K562 (cell line): ENCODE data around the gene SLC6A13. TPM values are rescaled to one million over a fixed set of nuclear protein-coding genes. Genes with fewer than 3 reads are reported as not detected.

Experiments used
- ATAC-seq: fragments of 200-7000 bp; cut with Tn5 transposase; 3 replicates; pipeline ENCODE4 v1.9.1; 2020; ENCODE audit warnings: moderate library complexity
- BruUV-seq: library from RNA; stranded (reverse); fragments of 400-500 nt; replicated peaks from 2 replicates; lab custom pipeline; 2021; lab: Mats Ljungman, UMichigan
- CTCF ChIA-PET: fragments of 300-600 bp; formaldehyde crosslinking; extraction: SDS; loops from one replicate; lab custom pipeline; 2021; ENCODE audit warnings: low intra/inter-chr PET ratio; lab: Yijun Ruan, JAX
- POLR2A ChIA-PET: fragments of 300-600, 350-650 bp; sonication (Branson Sonifier 250); formaldehyde crosslinking; extraction: SDS; loops from one replicate; lab custom pipeline; 2021; ENCODE audit warnings: antibody characterized with exemption, inconsistent platforms; lab: Yijun Ruan, JAX
- DNase-seq, 4 experiments: peaks; one replicate each; pipeline versions ENCODE4 v3.0.0 to v3.0.0-alpha.2; 2011 to 2018; ENCODE audit warnings: low spot score in 3 of 4, mixed read lengths in 3 of 4; ENCODE audit errors: extremely low read depth in 1 of 4
- FAIRE-seq: peaks from 2 replicates; lab custom pipeline; 2011; peaks lifted over from hg19 to GRCh38; lab: Jason Lieb, UNC
- H2AFZ ChIP-seq: 2 replicates; pipeline ENCODE4 v1.6.0; 2011; ENCODE audit warnings: low read depth, low read length, control low read depth, inconsistent platforms
- H3K27ac ChIP-seq: fragments of 200-600 bp; 3 replicates; pipeline ENCODE4 v1.8.0; 2011; ENCODE audit warnings: low read depth, mild to moderate bottlenecking, control low read depth, inconsistent platforms, low read length, moderate library complexity, mixed read lengths; ENCODE audit errors: extremely low read depth
- H3K27me3 ChIP-seq, 2 experiments: fragments of 300-600 bp in 1 of 2; 2 replicates in 1 of 2; 3 replicates in 1 of 2; pipeline versions ENCODE4 v1.6.0 to v1.8.0; 2011; ENCODE audit warnings: inconsistent platforms in 2 of 2, low read length in 2 of 2, mild to moderate bottlenecking in 1 of 2, mixed read lengths in 1 of 2, moderate library complexity in 1 of 2; ENCODE audit not compliant: control insufficient read depth in 2 of 2, insufficient read depth in 2 of 2
- H3K36me3 ChIP-seq: fragments of 300-600 bp; 3 replicates; pipeline ENCODE4 v1.8.0; 2011; ENCODE audit warnings: mild to moderate bottlenecking, low read length, inconsistent platforms; ENCODE audit not compliant: control insufficient read depth, insufficient read depth
- H3K4me1 ChIP-seq, 2 experiments: fragments of 200-600 bp in 1 of 2; replicated peaks in 1 of 2; 2 replicates in 1 of 2; 3 replicates in 1 of 2; pipeline versions ENCODE4 v1.5.1 to v1.8.0; 2011; ENCODE audit warnings: inconsistent platforms in 2 of 2, low read length in 2 of 2, mild to moderate bottlenecking in 1 of 2, mixed read lengths in 1 of 2, moderate library complexity in 1 of 2; ENCODE audit not compliant: control insufficient read depth in 2 of 2, insufficient read depth in 2 of 2
- H3K4me2 ChIP-seq: 2 replicates; pipeline ENCODE4 v1.6.1; 2011; ENCODE audit warnings: low read length, control low read depth, inconsistent platforms, mixed read lengths; ENCODE audit not compliant: insufficient read depth
- H3K4me3 ChIP-seq: fragments of 200-600 bp; sonication (generic), shearing (Covaris generic); 2 replicates; pipeline ENCODE4 v1.5.1; 2016; ENCODE audit warnings: control low read depth, inconsistent platforms
- H3K79me2 ChIP-seq: fragments of 200-600 bp; 3 replicates; pipeline ENCODE4 v1.8.0; 2011; ENCODE audit warnings: low read length, inconsistent platforms; ENCODE audit not compliant: control insufficient read depth, insufficient read depth
- H3K9ac ChIP-seq, 2 experiments: 2 replicates each; pipeline versions ENCODE4 v1.6.0 to v1.6.1; 2011; ENCODE audit warnings: low read depth in 2 of 2, low read length in 2 of 2, control low read depth in 1 of 2, inconsistent platforms in 1 of 2, mild to moderate bottlenecking in 1 of 2, mixed read lengths in 1 of 2; ENCODE audit not compliant: insufficient read depth in 1 of 2
- H3K9me1 ChIP-seq: one replicate; pipeline ENCODE4 v1.6.0; 2011; ENCODE audit warnings: inconsistent platforms, mild to moderate bottlenecking, low read length, moderate library complexity; ENCODE audit not compliant: control insufficient read depth, insufficient read depth
- H3K9me3 ChIP-seq: replicated peaks from 2 replicates; pipeline ENCODE4 v1.5.1; 2011; ENCODE audit warnings: low read depth, low read length, inconsistent platforms; ENCODE audit not compliant: control insufficient read depth, insufficient read depth
- H4K20me1 ChIP-seq: replicated peaks from 2 replicates; pipeline ENCODE4 v1.6.1; 2011; ENCODE audit warnings: low read length, inconsistent platforms, mixed read lengths; ENCODE audit not compliant: control insufficient read depth, insufficient read depth
- BDP1 ChIP-seq: IDR thresholded peaks from 3 replicates; pipeline ENCODE4 v1.6.1; 2011; ENCODE audit not compliant: insufficient read length, insufficient read depth
- FOXK2 ChIP-seq, 2 experiments: fragments of 450-650 bp; IDR thresholded peaks in 1 of 2; conservative IDR thresholded peaks in 1 of 2; 2 replicates each; pipeline ENCODE4 v1.6.1; 2016; ENCODE audit warnings: low read depth in 2 of 2, mild to moderate bottlenecking in 1 of 2
- NR2F6 ChIP-seq: fragments of 450-650 bp; formaldehyde crosslinking; IDR thresholded peaks from 2 replicates; pipeline ENCODE4 v1.4.0; 2020; ENCODE audit warnings: mild to moderate bottlenecking
- NR4A1 ChIP-seq, 2 experiments: fragments of 250-450 bp in 1 of 2; fragments of 450-650 bp in 1 of 2; sonication (Bioruptor Pico) in 1 of 2; IDR thresholded peaks; 2 replicates each; pipeline versions ENCODE4 v1.4.0 to v1.6.1; 2016 to 2020; ENCODE audit warnings: mild to moderate bottlenecking in 2 of 2, missing compliant biosample characterization in 1 of 2, missing genetic modification characterization in 1 of 2, moderate library complexity in 1 of 2
- NUFIP1 ChIP-seq: fragments of 450-650 bp; IDR thresholded peaks from 2 replicates; pipeline ENCODE4 v1.6.1; 2018; ENCODE audit not compliant: partially characterized antibody
- PHF8 ChIP-seq: fragments of 200-600 bp; sonication (generic); IDR thresholded peaks from 2 replicates; pipeline ENCODE4 v1.6.1; 2012; ENCODE audit warnings: mixed run types, mild to moderate bottlenecking, inconsistent platforms, low read length, moderate library complexity, borderline replicate concordance
- PPARD ChIP-seq: fragments of 250-450 bp; sonication (Bioruptor Pico); IDR thresholded peaks from 2 replicates; pipeline ENCODE4 v1.8.0; 2022; ENCODE audit warnings: inconsistent platforms, mild to moderate bottlenecking, moderate library complexity
- PTBP1 ChIP-seq: fragments of 200-400 bp; formaldehyde crosslinking; IDR thresholded peaks from 2 replicates; pipeline ENCODE4 v1.6.1; 2017; ENCODE audit warnings: low read depth, low read length
- RAD51 ChIP-seq: fragments of 450-650 bp; IDR thresholded peaks from 2 replicates; pipeline ENCODE4 v1.7.1; 2016; ENCODE audit warnings: low read depth, mild to moderate bottlenecking, borderline replicate concordance
- XRCC4 ChIP-seq: IDR thresholded peaks from one replicate; pipeline ENCODE4 v1.6.1; 2011; ENCODE audit not compliant: insufficient read depth, insufficient read length; ENCODE audit errors: extremely low read depth
- ZBTB7A ChIP-seq: IDR thresholded peaks from 2 replicates; pipeline ENCODE4 v1.6.1; 2011; ENCODE audit warnings: low read depth, mild to moderate bottlenecking, low read length, moderate library complexity, borderline replicate concordance; ENCODE audit not compliant: control insufficient read depth
- ZNF644 ChIP-seq: fragments of 200-800 bp; sonication (Bioruptor generic); IDR thresholded peaks from 2 replicates; pipeline ENCODE4 v1.6.1; 2016; ENCODE audit warnings: low read depth, missing genetic modification characterization, missing compliant biosample characterization
- ZNF699 ChIP-seq: fragments of 250-450 bp; sonication (Bioruptor Pico); IDR thresholded peaks from 2 replicates; pipeline ENCODE4 v1.8.0; 2021; ENCODE audit warnings: mild to moderate bottlenecking, moderate library complexity; ENCODE audit not compliant: insufficient replicate concordance
- ZNF79 ChIP-seq: fragments of 250-450 bp; sonication (Bioruptor Pico); IDR thresholded peaks from 2 replicates; pipeline ENCODE4 v1.4.0; 2020; ENCODE audit warnings: low read depth, mild to moderate bottlenecking, moderate library complexity
- WGBS: fragments of 100-300 bp; shearing (Covaris generic); methylation state at CpG from one replicate; pipeline ENCODE4 v1.1.6; 2016; ENCODE audit warnings: low coverage, mixed read lengths; ENCODE audit not compliant: insufficient coverage; ENCODE audit errors: missing lambda C conversion rate; 5-methylcytosine and 5-hydroxymethylcytosine counted together
- in situ Hi-C: fragments of 300-500 bp; cut with MboI; formaldehyde crosslinking; loops from 4 replicates; pipeline ENCODE4 v1.15.0; 2018; ENCODE audit warnings: inconsistent platforms, mixed read lengths
- intact Hi-C: fragments of 100-400 bp; cut with micrococcal nuclease; formaldehyde crosslinking; loops from 2 replicates; pipeline ENCODE4 v1.14.2; 2022
- polyA plus RNA-seq, 8 experiments: library from polyadenylated mRNA; depleted of rRNA in 4 of 8; stranded (reverse) in 5 of 8; unstranded in 3 of 8; fragments of >200 nt; fragmentation: Nextera tagmentation in 2 of 8; fragmentation: Illumina TruSeq in 1 of 8; extraction: Ambion mirVana in 2 of 8; extraction: Trizol in 1 of 8; gene quantifications; 2 replicates each; pipeline versions ENCODE4 v1.2.1 to v1.2.3, GENCODE V29; 2011 to 2014; ENCODE audit warnings: inconsistent platforms in 1 of 8, missing spikeins in 1 of 8
- total RNA-seq, 7 experiments: library from RNA; depleted of rRNA in 6 of 7; stranded (reverse); fragments of >200 nt in 6 of 7; fragmentation: Illumina TruSeq in 2 of 7; extraction: Trizol in 2 of 7; gene quantifications; 2 replicates each; pipeline versions ENCODE4 v1.2.1 to v1.2.3, GENCODE V29; 2011 to 2021; ENCODE audit warnings: low replicate concordance in 1 of 7
- TF ChIP-seq, protein P1 (sequence below), 2 experiments: fragments of 450-650 bp; conservative IDR thresholded peaks; 2 replicates each; pipeline ENCODE4 v1.6.1; 2017; ENCODE audit warnings: mild to moderate bottlenecking in 2 of 2, moderate library complexity in 2 of 2
- TF ChIP-seq, protein P2 (sequence below): fragments of 250-450 bp; sonication (Bioruptor Pico); IDR thresholded peaks from 2 replicates; pipeline ENCODE4 v1.9.0; 2021; ENCODE audit warnings: mild to moderate bottlenecking, inconsistent platforms

Gene SLC6A13
- total and polyA plus RNA-seq, 9 of the 15 experiments (the other 6 are each of a cell fraction or from before 2014, with no cell fraction given) = 0.06 to 0.33 (median 0.22) TPM; not detected in 4

DNA sequence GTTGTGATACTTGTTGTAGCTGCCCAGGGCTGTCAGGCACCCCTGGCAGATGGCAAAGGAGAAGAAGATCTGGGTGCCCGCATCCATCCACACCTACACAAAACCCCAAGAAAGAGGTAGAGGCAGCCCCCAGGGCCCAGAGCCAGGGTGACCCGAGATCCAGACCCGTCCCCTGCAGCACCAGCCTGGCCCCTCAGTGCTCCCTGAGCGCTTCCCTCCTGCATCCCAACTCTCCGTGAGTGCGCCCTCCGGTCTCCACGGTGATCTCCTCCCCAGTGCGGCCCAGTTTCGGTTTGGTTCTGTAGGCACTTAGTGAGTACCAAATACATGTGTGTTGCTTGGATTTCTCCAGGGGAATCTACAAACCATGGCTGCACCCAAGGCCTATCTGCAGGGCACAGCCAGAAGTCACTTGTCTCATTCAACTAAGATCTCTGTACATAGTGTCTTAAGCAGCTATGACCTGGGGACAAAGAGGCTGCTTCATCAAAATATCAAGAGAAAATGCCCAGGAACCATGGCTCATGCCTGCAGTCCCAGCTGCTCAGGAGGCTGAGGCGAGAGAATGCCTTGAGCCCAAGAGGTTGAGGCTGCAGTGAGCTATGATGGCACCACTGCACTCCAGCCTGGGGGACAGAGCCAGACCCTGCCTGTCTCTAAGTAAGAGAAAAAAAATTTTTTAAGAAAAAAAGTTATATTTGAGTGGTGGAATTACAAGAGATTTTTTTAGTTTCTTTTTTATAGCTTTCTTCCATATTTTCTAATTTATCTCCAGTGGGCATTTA is 64.5 kb downstream of the SLC6A13 start (continued):
- TF ChIP-seq, protein P1, sequence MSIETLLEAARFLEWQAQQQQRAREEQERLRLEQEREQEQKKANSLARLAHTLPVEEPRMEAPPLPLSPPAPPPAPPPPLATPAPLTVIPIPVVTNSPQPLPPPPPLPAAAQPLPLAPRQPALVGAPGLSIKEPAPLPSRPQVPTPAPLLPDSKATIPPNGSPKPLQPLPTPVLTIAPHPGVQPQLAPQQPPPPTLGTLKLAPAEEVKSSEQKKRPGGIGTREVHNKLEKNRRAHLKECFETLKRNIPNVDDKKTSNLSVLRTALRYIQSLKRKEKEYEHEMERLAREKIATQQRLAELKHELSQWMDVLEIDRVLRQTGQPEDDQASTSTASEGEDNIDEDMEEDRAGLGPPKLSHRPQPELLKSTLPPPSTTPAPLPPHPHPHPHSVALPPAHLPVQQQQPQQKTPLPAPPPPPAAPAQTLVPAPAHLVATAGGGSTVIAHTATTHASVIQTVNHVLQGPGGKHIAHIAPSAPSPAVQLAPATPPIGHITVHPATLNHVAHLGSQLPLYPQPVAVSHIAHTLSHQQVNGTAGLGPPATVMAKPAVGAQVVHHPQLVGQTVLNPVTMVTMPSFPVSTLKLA (conservative IDR thresholded peaks at IDR 0.05) = no peak
- no peak for TF ChIP-seq FOXK2 (conservative IDR thresholded peaks at IDR 0.05 in 1 of 2, IDR thresholded peaks at IDR 0.05 in 1 of 2; ENCODE audit: low read depth in 2 of 2)

DNA sequence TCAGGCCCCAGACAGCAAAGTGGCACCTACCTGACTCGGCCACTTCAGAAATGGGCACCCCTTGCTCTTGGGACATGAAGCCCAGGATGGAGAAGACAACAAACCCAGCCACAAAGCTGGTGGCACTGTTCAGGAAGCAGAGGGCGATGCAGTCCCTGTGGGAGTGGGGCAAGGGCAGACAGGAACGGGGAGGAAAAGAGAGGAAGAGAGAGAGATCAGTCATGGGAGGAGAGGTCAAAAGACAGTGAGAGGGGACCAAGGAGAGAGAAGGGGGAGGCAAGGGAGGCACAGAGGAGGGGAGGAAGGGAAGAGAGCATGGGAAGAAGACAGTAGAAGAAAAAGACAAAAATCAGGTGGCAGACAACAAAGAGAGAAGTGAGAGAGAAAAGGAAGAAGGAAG is 65.3 kb downstream of the SLC6A13 start:
- no peaks in the 10 kb centered on the region for H3K36me3 ChIP-seq
- FAIRE-seq = no peak
- no peak overlapping the region for H3K4me3 ChIP-seq
- no TSS peak for BruUV-seq
- H3K9ac ChIP-seq = no peak overlapping the region
- no peak for DNase-seq
- 0% methylated on average over 1 of the region's 3 CpGs for WGBS
- no peak overlapping the region for H2AFZ ChIP-seq
- no peak overlapping the region for H3K4me2 ChIP-seq
- peaks cover 8 to 57% of the 10 kb centered on the region in 2 experiments for H3K27me3 ChIP-seq
- H3K4me1 ChIP-seq = peaks cover 0 to 2% of the 10 kb centered on the region in 2 experiments; a peak in 3 of 5 replicates
- intact Hi-C loops (no loop called here), in situ Hi-C loops (no loop called here)
- no peaks in the 10 kb centered on the region for H3K79me2 ChIP-seq
- ATAC-seq = no peak
- H3K9me3 ChIP-seq = no peaks in the 10 kb centered on the region
- no peaks in the 10 kb centered on the region for H3K9me1 ChIP-seq
- peaks cover 4% of the 10 kb centered on the region; the same call in 1 of the 2 replicates for H4K20me1 ChIP-seq
- ChIA-PET CTCF (no interaction called here), POLR2A (interaction anchor here (0.8 kb wide), 1 partner anchor 80 kb away, joined by 3 read pairs; no protein-coding TSS in a partner anchor)
- H3K27ac ChIP-seq = no peak overlapping the region
- TF ChIP-seq NUFIP1 (no peak), RAD51 (no peak), NR2F6 (CRISPR knock-in tag) (no peak), PTBP1 (no peak), PHF8 (no peak), ZNF699 (CRISPR knock-in tag) (no peak), XRCC4 (no peak), ZNF79 (no peak), ZBTB7A (no peak), BDP1 (no peak), NR4A1 (CRISPR knock-in tag; IDR thresholded peaks at IDR 0.05) (no peak), NR4A1 (tag; IDR thresholded peaks at IDR 0.05) (no peak), PPARD (no peak), ZNF644 (tag) (no peak)
- TF ChIP-seq, protein P2, sequence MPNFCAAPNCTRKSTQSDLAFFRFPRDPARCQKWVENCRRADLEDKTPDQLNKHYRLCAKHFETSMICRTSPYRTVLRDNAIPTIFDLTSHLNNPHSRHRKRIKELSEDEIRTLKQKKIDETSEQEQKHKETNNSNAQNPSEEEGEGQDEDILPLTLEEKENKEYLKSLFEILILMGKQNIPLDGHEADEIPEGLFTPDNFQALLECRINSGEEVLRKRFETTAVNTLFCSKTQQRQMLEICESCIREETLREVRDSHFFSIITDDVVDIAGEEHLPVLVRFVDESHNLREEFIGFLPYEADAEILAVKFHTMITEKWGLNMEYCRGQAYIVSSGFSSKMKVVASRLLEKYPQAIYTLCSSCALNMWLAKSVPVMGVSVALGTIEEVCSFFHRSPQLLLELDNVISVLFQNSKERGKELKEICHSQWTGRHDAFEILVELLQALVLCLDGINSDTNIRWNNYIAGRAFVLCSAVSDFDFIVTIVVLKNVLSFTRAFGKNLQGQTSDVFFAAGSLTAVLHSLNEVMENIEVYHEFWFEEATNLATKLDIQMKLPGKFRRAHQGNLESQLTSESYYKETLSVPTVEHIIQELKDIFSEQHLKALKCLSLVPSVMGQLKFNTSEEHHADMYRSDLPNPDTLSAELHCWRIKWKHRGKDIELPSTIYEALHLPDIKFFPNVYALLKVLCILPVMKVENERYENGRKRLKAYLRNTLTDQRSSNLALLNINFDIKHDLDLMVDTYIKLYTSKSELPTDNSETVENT (CRISPR knock-in tag) = no peak
